Colon (tissue), 2 donors: ENCODE results near the gene CEMIP.

Experiments
- FAIRE-seq: peaks from 2 replicates; lab custom pipeline; 2012; peaks lifted over from hg19 to GRCh38; lab: Jason Lieb, UNC
- donor health status: control.
- donor health status: control.

Gene CEMIP

GRCh38 chr15:80778964-80779657, at the start of gene CEMIP:
TSS of gene CEMIP (plus strand) at chr15:80779370. CDS start at chr15:80873880, 94,510 bp downstream.
- FAIRE-seq, result no peak

GRCh38 chr15:80730387-80730786, 48.8 kb upstream of the CEMIP start:
- FAIRE-seq, result no peak

- no peak for FAIRE-seq
Observed at GRCh38 chr15:80730926-80731325, 48.2 kb upstream of the CEMIP start.

- FAIRE-seq, result no peak
Observed at GRCh38 chr15:80732167-80732566, 47.0 kb upstream of the CEMIP start.

- no peak for FAIRE-seq
Observed at GRCh38 chr15:80732818-80733217, 46.4 kb upstream of the CEMIP start.

GRCh38 chr15:80733460-80733859, 45.7 kb upstream of the CEMIP start:
- FAIRE-seq, result no peak

GRCh38 chr15:80735344-80735743, 43.8 kb upstream of the CEMIP start:
- FAIRE-seq, result no peak

- no peak for FAIRE-seq
Observed at GRCh38 chr15:80736560-80736959, 42.6 kb upstream of the CEMIP start.

GRCh38 chr15:80739919-80740318, 39.3 kb upstream of the CEMIP start:
- FAIRE-seq, result no peak

GRCh38 chr15:80742081-80742480, 37.1 kb upstream of the CEMIP start:
- FAIRE-seq, result no peak

GRCh38 chr15:80743189-80743833, 35.9 kb upstream of the CEMIP start:
- no peak for FAIRE-seq

GRCh38 chr15:80744415-80744814, 34.8 kb upstream of the CEMIP start:
- FAIRE-seq, result no peak

- no peak for FAIRE-seq
Observed at GRCh38 chr15:80744826-80745225, 34.3 kb upstream of the CEMIP start.

GRCh38 chr15:80745888-80746287, 33.3 kb upstream of the CEMIP start:
- peak; percentile 24 for FAIRE-seq

GRCh38 chr15:80747317-80748053, 31.7 kb upstream of the CEMIP start:
- no peak for FAIRE-seq

- no peak for FAIRE-seq
Observed at GRCh38 chr15:80749589-80749988, 29.6 kb upstream of the CEMIP start.

- FAIRE-seq, result no peak
Observed at GRCh38 chr15:80750575-80750974, 28.6 kb upstream of the CEMIP start.

- FAIRE-seq, result no peak
Observed at GRCh38 chr15:80752204-80752603, 27.0 kb upstream of the CEMIP start.

- no peak for FAIRE-seq
Observed at GRCh38 chr15:80753161-80753560, 26.0 kb upstream of the CEMIP start.

GRCh38 chr15:80754014-80754413, 25.2 kb upstream of the CEMIP start:
- FAIRE-seq, result no peak

- FAIRE-seq, result no peak
Observed at GRCh38 chr15:80755885-80756284, 23.3 kb upstream of the CEMIP start.

- FAIRE-seq, result no peak
Observed at GRCh38 chr15:80758130-80758745, 20.9 kb upstream of the CEMIP start.

GRCh38 chr15:80760960-80761359, 18.2 kb upstream of the CEMIP start:
- FAIRE-seq, result no peak
